Osteoblast (primary cell): Measurements from ENCODE around the gene CEP112. TPM values are rescaled to one million over a fixed set of nuclear protein-coding genes. Genes with fewer than 3 reads are reported as not detected.

Experiments used
- DNase-seq: peaks from one replicate; pipeline ENCODE4 v3.0.0; 2011; ENCODE audit warnings: low spot score, mixed read lengths; ENCODE audit not compliant: insufficient read length; ENCODE audit errors: missing footprints
- H2AFZ ChIP-seq: 2 replicates; pipeline ENCODE4 v1.6.0; 2011; ENCODE audit warnings: mild to moderate bottlenecking, low read length
- H3K27ac ChIP-seq: 2 replicates; pipeline ENCODE4 v1.5.1; 2011; ENCODE audit warnings: mild to moderate bottlenecking, low read depth, low read length, moderate library complexity
- H3K27me3 ChIP-seq: 2 replicates; pipeline ENCODE4 v1.6.0; 2012; ENCODE audit warnings: mild to moderate bottlenecking, control low read depth, inconsistent platforms, low read length, moderate library complexity; ENCODE audit not compliant: insufficient read depth
- H3K36me3 ChIP-seq: 2 replicates; pipeline ENCODE4 v1.5.1; 2011; ENCODE audit warnings: mild to moderate bottlenecking, low read length, control low read depth, moderate library complexity; ENCODE audit not compliant: insufficient read depth
- H3K4me1 ChIP-seq: 2 replicates; pipeline ENCODE4 v1.5.1; 2011; ENCODE audit warnings: mild to moderate bottlenecking, low read length, control low read depth, moderate library complexity; ENCODE audit not compliant: insufficient read depth
- H3K4me2 ChIP-seq: 2 replicates; pipeline ENCODE4 v1.6.0; 2011; ENCODE audit warnings: mild to moderate bottlenecking, low read length; ENCODE audit not compliant: insufficient read depth
- H3K4me3 ChIP-seq: fragments of 200-600 bp; sonication (generic); 3 replicates; pipeline ENCODE4 v1.5.1; 2012; ENCODE audit warnings: mild to moderate bottlenecking, low read length, inconsistent platforms; ENCODE audit not compliant: insufficient read depth
- H3K79me2 ChIP-seq: 2 replicates; pipeline ENCODE4 v1.6.0; 2012; ENCODE audit warnings: mild to moderate bottlenecking, low read length, control low read depth, inconsistent platforms; ENCODE audit not compliant: insufficient read depth
- H3K9me3 ChIP-seq: 2 replicates; pipeline ENCODE4 v1.5.1; 2011; ENCODE audit warnings: low read depth, low read length, control low read depth
- H4K20me1 ChIP-seq: 2 replicates; pipeline ENCODE4 v1.6.0; 2012; ENCODE audit warnings: mild to moderate bottlenecking, low read length, control low read depth; ENCODE audit not compliant: insufficient read depth
- CTCF ChIP-seq: IDR thresholded peaks from 2 replicates; pipeline ENCODE4 v1.5.1; 2011; ENCODE audit warnings: mild to moderate bottlenecking, low read depth, low read length, moderate library complexity; ENCODE audit errors: extremely low read depth
- total RNA-seq: library from RNA; depleted of rRNA; stranded (reverse); fragments of >200 nt; gene quantifications from 2 replicates; pipeline ENCODE4 v1.2.3, GENCODE V29; 2012

Gene CEP112
- total RNA-seq, 1 donor = 8.3 TPM

DNA sequence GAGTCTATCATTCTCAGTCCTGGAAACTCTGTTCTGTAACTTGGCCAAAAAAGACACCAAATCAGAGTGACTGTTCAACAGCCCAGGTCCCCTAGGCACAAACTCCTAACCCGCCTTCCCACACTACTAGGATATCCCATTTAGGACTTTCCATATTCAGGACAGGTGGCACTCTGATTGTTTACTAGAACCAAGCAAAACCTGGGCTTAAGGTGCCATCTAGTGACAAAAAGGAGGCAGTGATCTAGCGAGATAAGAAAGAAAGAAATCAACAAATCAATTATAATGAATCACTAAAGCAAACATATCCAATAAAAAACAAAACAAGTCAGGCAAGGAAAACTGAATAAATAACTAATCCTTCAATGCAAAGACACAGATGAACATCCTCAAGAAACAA lies 203.9 kb downstream of the CEP112 start:
- no peaks in the 10 kb centered on the region for H3K27me3 ChIP-seq
- peaks cover 20% of the 10 kb centered on the region for H3K4me1 ChIP-seq
- no peaks in the 10 kb centered on the region for H3K9me3 ChIP-seq
- TF ChIP-seq CTCF = peak; percentile 56
- no peak overlapping the region for H2AFZ ChIP-seq
- H3K79me2 ChIP-seq = no peaks in the 10 kb centered on the region
- no peak overlapping the region for H3K4me2 ChIP-seq
- H4K20me1 ChIP-seq = no peaks in the 10 kb centered on the region
- H3K27ac ChIP-seq = no peak overlapping the region
- no peaks in the 10 kb centered on the region for H3K36me3 ChIP-seq
- no peak overlapping the region for H3K4me3 ChIP-seq
- peak; percentile 11 for DNase-seq

- Histone ChIP-seq H3K4me1 (peaks cover 20% of the 10 kb centered on the region), H3K4me2 (no peak overlapping the region), H3K4me3 (no peak overlapping the region), H3K9me3 (no peaks in the 10 kb centered on the region), H4K20me1 (no peaks in the 10 kb centered on the region), H3K79me2 (no peaks in the 10 kb centered on the region), H3K27me3 (no peaks in the 10 kb centered on the region), H3K27ac (no peak overlapping the region), H3K36me3 (no peaks in the 10 kb centered on the region), H2AFZ (no peak overlapping the region)
- DNase-seq = peak; percentile 9
- no peak for TF ChIP-seq CTCF
These were observed 206.4 kb downstream of the CEP112 start for GRCh38 chr17:65985571-65985970.

DNA sequence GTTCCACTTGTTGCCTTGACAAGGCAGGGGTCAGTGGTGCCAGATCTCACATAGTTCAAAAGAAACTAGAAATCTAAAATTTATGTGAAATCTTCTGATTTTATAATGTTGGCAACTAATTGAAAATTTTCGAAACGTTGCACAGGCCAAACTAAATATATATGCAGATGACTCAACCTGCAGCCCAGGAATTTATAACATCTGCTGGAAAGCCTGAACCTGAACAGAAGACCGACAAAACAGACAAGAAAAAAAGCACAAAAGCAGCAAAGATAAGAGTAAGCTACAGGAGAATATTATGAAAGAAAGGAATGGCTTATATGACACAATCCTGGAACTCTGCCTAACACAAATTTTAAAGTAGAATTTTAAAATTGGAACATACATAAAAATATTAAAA lies 207.6 kb downstream of the CEP112 start:
- TF ChIP-seq CTCF = no peak
- Histone ChIP-seq H3K4me2 (peak overlapping the region; percentile 27), H3K36me3 (no peaks in the 10 kb centered on the region), H3K4me3 (no peak overlapping the region), H3K9me3 (no peaks in the 10 kb centered on the region), H3K4me1 (peaks cover 20% of the 10 kb centered on the region), H2AFZ (no peak overlapping the region), H3K79me2 (no peaks in the 10 kb centered on the region), H3K27ac (no peak overlapping the region), H3K27me3 (no peaks in the 10 kb centered on the region), H4K20me1 (no peaks in the 10 kb centered on the region)
- peak; percentile 8 for DNase-seq

DNA sequence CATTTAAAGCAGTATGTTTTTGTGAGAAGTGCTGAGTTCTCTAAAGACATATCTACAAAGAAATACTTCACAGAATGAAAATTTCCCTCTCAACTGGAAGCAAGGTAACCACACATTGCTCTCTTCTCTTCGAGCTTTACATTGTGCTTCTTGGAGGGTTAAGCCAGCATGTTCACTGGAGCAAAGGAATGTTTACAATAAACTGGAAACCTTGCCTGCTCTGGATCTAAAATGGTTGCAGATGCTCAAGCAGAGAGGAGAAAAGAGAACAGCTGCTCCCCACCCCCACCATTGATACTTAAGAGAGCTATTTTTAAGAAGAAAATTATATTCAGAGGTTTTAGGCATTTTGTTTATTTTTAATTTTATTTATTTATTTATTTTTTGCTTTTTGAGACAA lies 213.1 kb downstream of the CEP112 start:
- no peak for DNase-seq
- H3K4me1 ChIP-seq = peaks cover 5% of the 10 kb centered on the region
- TF ChIP-seq CTCF = no peak
- no peak overlapping the region for H3K4me3 ChIP-seq
- no peaks in the 10 kb centered on the region for H3K79me2 ChIP-seq
- H3K4me2 ChIP-seq = no peak overlapping the region
- H3K27me3 ChIP-seq = no peaks in the 10 kb centered on the region
- H3K36me3 ChIP-seq = no peaks in the 10 kb centered on the region
- no peaks in the 10 kb centered on the region for H3K9me3 ChIP-seq
- H4K20me1 ChIP-seq = no peaks in the 10 kb centered on the region
- H2AFZ ChIP-seq = no peak overlapping the region
- H3K27ac ChIP-seq = no peak overlapping the region
